ENCODE measurements around the gene WDPCP.
"Not testable (repeated sequence)": the region's sequence is repeated elsewhere in the genome, so short reads cannot be mapped to it uniquely, and the experiment has no call there.

WDPCP gene

DNA sequence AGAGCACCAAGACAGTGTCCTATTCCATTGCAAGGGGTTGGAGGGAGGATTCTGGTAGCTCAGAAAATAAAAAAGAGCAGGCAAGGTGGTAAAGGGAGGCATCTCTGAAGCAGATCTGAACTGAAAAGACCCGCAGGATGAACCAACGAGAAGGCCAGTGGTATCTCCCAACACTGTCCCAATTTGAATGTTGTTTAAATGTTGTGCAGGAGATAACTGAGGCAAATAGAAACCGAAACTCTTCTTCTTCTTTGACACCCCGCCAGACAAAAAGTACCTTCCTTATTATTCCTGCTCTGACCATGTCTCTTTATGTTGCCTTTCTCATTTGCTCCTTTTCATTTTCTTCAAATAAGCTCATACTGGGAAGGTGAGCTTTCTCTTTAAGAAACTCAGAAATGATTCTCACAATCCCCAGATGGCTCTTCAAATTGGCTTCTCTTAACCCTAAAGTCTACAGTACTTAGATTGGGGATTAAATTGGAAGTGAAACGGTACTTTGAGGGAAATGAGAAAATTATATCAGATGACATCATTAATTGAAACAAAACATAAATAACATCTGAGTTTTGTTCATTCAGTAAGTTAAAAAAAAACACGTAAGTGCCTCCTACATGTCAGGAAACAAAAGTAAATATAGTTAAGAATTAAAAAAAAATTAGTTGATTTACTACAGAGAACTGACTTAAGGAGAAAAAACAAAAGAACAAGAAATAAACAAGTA is 143.6 kb downstream of the WDPCP start:
- no peak for DNase-seq

DNA sequence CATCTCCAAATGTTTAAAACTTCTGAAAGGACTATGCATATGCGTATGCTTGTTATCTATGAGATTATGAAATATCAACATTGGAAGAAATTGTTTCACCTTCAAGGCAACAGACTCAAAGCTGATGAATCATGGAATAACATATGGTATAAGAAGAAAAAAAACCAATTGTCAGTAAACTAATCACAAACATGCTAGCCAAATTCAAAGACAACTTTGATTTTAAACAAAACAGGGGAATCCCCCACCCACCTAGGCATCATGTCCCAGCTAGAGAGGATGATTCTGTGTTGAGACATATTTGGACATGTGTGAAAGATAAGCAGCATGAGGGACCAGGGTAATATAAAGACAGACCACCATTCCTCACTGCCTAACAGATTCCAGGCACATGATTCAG is 147.7 kb downstream of the WDPCP start:
- DNase-seq = no peak

DNA sequence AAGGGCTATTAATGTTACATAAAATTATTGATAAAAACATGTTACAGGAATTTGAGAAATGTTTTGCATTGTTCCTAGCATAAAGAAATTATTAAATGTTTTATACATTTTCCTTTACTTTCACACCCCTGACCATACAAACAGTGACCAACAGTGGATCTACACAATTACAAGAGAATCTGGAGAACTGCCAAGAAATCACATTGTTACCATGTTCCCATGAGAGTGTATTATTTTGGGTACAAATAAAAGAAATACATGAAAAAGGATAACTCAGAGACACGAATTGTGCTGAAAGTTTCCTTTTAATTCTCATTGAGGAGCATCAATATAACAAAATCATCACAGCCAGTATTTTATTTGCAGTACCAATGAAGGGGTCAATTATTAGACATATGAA is 150.1 kb downstream of the WDPCP start:
- DNase-seq = no peak

DNA sequence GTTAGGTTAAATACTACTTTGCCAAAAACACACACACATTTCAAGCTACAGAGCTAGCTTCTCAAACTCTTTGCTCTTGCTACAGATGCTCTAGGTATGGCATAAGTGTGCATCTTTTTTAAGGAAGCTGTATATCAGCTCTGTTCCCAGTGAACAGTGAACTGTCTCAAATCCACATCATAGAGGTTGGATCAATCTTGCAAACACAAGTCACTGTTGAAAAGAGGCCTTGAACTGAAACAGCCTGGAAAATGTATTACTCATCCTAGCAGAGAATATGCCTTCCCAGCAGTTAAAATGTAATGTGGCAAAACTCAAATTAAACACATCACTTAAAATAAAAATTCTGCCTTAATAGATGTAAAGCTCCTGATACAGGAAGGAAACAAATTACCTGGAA is 151.8 kb downstream of the WDPCP start:
- no peak for DNase-seq

DNA sequence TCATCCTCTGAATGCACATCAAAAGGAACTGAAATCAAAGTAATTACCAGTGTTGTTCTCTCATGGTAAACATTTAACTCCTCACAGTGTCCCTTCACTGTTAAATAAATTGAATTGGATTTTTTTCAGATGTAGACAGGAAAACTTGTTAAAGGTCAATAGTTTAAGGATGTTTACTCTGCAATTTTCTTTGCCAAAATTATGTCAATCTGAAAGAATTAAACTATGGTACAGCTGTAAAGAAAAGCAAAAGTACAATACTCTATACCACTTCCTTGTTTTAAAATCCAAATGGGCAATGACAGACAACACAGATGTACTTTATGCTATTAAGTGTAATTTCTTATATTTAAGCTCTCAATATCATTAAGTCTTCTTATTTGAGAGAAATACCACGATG is 153.2 kb downstream of the WDPCP start:
- DNase-seq = no peak

DNA sequence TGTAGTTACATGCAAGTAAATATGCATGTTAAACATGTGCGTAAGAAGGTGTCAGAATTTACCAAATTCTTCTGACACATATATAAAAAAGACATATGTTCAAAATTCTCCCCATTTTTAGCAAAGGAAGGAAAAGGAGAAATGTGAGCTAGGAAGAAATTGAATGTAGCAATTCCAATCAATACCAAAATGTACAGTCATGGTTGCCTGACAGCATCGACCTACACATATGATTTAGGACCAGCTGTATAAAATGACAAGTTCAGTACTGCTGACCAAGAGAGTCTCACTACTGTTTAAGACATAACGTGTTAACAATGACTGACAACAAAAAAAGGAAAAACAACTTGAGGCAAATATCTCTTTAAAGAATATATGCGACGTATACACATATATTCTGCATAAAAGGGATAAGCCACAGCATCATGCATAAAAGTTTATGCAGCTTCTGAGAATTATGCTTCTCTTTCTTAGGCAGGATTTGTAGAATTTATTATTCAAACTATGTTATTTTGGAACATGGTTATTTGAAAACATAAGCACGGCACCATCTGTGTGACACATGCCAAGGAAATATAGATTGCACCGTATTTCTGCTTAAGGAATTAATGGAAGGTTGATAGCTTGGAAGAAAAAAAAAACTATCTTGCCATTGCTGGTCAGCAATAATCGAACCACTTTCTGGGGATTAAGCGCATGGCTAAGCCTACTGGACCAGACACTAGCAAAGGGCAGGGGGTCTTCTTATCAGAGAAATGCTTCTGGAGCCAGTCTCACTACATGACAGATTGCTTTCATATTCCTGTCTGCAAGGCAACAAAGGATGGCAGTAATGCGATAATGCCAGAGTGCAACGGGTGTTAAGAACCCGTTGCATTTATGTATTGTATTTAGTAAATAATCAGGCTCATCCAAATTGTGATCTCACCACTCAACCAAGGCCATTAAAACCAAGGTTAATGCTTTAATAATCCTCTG is 154.0 kb downstream of the WDPCP start:
- DNase-seq = no peak

DNA sequence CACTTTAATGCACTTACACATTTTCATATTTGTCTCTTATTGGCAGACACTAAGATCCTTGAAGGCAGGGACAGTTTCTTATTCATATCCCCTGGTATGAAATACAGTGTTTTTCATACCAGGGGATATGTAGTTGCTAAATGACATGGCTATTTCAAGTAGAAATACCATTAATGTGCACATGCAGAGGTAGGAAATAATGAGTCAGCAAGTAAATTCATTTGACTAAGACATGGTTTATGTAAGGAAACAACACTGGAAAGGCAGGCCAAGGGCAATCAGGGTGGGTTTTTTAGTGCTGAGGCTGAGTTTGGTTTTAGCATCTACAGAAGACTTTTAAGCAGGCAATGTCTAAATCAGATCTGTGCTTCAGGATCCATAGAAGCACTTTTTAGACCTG is 155.9 kb downstream of the WDPCP start:
- DNase-seq = no peak

DNA sequence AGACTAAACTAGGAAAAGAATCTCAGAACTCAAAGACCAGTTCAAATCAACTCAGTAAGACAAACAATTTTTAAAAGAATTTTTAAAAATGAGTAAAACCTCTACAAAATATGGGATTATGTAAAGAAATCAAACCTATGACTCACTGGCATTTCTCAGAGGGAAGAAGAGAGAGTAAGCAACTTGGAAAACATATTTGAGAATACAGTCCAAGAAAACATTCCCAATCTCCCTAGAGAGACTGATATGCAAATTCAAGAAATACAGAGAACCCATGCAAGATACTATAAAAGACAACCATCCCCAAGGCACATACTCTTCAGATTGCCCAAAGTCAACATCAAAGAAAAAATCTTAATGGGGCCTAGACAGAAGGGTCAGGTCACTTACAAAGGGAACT is 162.7 kb downstream of the WDPCP start:
- no peak for DNase-seq

DNA sequence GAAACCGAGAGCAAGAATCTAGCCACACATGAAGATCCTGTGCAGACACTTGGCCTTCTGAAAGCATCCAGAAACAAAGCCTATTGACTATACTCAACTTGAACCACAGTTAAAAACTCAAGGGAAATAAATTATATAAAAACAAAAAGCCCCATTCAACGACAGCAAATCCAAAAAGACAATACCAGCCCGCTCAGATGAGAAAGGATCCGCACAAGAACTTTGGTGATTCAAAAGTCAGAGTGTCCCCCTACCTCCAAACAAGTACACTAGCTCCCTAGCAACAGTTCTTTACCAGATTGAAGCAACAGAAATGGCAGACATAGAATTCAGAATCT is 163.2 kb downstream of the WDPCP start:
- DNase-seq = no peak

DNA sequence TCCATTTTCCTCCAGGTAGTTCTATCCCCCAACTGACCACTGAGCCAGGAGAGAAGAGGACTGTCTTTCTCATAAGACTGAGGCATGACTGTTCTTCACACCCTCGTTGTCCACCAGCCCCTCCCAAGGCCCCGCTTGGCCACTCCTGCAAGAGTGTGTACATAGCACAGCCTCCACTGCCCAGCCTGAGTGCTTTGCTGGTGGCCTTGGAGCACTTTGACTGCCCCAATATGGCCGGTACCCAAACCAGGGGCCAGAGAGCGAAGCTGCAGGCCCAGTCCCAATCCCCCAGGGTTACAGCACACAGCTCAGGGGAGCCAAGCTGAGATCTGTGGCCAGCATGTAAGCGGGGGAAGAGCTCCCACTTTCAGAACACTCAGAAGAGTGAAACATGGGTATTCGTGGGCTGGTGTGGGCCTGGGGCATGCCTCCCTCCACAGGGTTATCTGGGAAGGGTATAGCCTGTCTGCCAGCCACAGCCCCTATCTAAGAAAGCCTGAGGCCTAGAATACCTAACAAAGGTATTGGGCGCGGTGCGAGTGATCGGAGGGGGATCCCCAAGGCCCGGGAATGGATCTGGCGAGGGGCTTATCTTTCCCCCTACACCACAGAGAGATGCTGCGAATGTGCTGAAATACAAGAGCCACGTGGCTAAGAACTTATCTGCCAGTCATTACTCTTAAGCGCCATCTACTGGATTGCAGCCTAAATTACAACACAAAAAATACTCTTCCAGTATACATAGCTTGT is 163.8 kb downstream of the WDPCP start:
- no peak for DNase-seq

DNA sequence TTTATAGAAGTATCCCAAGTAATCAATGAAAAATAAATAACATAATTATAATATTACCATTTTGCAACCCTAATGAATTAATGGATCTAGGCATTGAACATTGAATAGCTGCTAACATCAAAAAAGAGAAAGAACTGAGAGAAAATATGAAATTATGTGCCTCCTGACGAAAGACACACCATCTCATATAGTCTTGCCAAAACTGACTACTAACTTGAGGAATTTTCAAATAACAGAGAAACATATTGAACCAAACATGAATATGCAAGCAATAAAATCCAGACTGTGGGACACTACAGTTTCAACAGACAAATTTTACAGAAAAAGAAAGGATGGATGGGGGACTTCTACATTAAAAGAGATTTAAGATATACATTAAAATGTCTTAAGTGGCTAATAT is 165.7 kb downstream of the WDPCP start:
- DNase-seq = no peak

DNA sequence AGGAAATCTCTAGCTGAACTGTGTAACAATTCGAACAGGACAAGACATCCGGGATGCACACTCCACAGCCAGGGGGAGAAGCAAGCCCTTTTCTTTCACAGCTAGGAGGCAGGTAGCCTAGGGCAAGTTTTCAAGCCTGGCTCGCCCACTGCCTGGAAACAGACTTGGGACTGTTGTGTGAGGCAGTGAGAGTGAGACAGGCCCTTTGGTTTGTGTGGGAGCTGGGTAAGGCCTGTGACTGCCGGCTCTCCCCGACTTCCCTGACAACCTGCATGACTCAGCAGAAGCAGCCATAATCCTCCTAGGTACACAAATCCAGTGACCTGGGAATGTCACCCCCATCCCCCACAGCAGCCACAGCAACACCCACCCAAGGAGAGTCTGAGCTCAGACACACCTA is 179.7 kb downstream of the WDPCP start:
- no peak for DNase-seq

DNA sequence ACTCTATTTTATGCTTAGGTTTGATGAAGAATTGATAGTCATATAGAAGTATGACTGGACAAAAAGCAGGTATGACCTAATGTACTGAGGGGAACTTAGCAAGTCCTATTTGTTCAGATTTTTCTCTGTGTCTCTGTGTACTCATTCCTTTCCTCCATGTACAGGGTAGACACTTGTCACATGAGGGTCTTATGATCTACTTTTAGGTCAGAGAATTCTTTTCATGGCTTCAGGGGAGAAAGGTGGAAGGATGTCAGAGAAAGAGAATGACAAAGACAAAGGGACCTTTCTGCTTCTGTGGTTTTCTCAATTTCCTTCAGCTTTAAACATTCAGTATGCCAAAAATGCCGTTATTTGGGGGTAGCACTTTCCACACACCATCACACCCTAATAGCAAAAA is 181.6 kb downstream of the WDPCP start:
- DNase-seq = no peak

DNA sequence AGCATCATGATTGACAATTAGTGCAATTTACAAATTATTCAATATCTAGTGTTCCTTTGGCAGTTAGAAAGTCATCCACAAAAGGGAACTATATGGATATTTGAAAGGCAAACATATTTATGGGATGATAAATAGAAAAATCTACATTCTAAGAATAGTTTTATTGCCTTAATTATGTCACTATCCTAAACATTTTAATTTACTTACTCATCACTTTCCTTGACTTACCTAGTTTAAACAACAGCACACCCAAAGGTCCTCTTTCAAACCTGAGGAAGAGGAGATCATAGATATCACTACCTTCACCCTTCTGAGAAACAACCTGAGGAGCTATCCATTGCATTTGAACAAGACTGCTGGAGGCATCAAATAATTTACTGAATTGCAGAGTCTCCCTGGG is 184.5 kb downstream of the WDPCP start:
- no peak for DNase-seq

DNA sequence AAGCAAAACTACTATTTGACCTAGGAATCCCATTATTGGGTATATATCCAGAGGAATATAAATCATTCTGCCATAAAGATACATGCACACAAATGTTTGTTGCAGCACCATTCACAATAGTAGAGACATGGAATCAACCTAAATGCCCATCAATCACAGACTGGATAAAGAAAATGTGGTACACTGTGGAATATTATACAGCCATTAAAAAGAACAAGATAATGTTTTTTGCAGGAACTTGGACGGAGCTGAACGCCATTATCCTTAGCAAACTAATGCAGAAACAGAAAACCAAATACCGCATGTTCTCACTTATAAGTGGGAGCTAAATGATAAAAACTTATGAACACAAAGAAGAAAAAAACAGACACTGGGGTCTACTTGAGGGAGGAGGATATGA is 185.4 kb downstream of the WDPCP start:
- DNase-seq = not testable (repeated sequence)

DNA sequence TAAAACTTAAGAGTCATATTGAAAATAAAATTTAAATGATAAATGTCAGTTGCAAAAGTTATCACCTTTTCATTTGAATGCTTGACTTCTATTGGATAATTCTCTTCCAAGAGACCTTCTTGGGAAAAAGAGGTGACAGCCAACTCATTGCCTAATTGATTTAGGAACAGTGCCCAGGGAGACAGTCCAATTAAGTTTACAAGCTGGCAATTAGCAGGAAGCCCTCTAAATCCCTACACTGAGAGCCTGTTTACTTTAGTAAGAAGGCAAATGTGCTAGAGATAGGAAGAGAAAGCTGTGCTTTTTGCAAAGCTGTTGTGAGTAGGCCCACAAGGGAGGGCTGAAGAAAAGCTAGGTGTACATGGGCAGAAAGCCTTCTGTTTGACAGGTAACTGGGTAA is 189.1 kb downstream of the WDPCP start:
- DNase-seq = no peak

DNA sequence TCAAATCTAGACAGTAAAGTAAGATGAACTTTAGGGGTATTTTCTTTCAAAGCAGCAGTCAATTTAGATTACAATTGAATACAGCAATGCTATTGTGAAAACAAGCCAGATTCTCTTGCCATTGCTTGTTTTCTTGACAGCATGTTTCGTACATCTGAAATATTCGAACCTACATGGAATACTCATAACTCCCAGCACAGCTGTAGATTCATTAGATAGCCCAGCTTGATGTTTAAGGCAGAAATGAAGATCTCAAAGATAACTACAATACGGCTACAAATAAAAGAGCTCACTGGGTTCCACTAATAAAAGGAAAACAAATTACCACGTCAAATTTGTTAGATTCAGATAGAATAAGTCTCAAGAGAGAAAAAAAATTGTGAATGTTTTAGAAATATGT is 208.8 kb downstream of the WDPCP start:
- DNase-seq = no peak

DNA sequence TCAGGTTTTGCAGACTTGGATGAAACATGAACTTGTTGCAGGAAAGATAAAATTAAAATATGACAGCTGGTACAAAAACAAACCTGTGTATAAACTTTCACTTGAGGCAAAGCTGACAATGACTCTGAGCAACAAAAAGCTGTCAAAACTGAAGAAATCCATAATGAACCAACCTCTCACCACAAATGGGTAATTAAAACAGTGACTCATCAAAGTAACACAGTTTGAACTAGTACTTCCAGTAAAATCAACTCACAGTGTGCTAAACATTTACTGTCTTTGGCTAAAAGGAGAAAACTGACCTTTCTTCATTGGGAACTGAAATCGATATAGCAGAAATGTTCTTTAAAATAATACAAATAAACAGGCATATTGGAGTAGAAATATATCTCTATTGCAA is 209.7 kb downstream of the WDPCP start:
- no peak for DNase-seq

DNA sequence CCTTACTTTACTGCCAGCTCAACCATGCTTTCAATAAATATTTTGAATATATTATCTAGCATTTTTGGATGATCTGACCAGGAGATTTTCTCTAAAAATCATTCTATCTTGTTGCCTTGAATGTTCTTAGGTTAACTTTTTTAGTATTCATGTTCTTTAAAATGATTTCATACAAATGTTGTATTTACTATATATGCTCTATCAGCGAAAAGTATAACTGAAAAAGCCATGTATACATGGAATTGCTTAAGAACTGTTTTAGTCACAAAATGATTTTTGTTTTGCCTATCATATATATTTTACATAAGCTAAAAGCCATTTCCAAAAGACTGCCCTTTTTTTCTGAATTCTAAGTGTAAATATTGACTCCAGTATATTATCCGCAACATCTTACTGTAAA is 213.9 kb downstream of the WDPCP start:
- no peak for DNase-seq

DNA sequence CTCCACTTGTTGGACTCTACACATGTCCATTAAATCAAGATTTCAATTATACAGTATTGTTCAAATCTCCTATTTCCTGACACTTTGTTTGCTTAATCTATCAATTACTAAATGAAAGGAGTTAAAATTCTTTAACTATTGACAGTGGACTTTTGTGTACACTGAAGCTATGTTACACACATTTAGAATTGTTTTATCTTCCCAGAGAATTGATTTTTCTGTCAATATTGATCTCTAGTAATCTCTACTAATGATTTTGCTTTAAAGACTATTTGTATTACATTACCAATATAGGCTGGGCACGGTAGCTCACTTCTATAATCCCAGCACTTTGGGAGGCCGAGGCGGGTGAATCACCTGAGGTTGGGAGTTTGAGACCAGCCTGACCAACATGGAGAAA is 215.7 kb downstream of the WDPCP start:
- DNase-seq = no peak

DNA sequence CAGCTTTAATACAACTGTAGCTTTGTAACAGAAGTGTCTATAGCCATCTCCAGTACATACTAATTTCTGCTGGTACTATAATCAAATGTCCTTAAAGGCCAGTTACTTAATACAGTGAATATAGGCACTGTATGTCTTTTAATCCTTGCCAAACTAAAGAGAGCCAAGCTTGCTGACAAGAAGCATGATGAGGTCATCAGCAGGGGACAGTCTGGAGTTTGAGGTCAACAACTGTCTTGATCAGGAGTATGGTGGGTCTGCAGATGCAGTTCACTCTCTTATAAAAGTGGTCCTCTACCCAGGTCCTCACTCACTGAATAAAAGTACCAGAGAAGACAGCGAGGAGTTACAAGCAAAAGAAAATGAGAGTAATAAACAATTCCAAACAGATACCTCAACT is 219.1 kb downstream of the WDPCP start:
- DNase-seq = no peak

DNA sequence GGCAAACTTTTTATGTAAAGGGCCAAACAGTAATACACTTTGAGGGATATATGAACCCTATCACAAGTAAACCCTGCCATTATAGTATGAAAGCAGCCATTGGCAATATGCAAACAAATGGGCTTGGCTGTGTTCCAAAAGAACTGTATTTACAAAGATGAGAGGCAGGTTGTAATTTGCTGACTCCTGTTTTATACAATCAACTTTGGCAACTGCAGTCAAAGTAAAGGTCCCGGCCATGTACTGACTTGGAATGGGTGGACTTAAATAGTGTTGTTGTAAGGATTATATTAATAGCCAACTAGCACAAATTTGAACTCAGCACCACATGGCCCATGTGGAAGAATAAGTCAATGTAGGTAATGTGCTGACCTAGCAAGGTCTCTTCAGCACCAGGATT is 223.4 kb downstream of the WDPCP start:
- DNase-seq = peak; percentile 7

DNA sequence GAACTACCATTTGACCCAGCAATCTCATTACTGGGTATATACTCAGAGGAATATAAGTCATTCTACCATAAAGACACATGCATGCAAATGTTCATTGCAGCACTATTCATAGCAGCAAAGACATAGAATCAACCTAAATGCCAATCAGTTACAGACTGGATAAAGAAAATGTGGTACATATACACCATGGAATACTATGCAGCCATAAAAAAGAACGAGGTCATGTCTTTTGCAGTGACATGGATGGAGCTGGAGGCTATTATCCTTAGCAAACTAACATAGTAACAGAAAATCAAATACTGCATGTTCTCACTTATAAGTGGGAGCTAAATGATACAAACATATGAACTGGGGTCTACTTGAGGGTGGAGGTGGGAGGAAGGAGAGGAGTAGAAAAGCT is 230.6 kb downstream of the WDPCP start:
- not testable (repeated sequence) for DNase-seq

DNA sequence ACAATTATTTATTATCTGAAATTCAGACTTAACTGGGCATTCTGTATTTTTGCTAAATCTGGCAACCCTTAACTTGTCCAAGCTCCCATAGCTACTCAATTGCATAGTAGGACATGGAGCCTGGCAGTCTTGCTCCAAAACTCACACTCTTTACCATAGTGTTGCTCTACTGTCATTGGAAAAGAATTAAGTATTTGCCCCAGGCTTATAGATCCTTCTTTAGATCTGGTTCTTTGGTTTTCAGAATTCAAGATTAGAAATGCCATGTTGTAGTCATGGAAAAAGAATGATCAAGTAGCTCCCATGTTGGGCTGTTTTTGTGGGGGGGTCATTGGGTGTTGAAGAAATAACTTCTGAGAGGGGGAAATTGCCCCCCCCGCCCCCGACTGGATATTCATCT is 240.9 kb downstream of the WDPCP start:
- DNase-seq = no peak
